Effector CD4-positive, alpha-beta T cell (primary cell): Measurements from ENCODE around the gene MTNR1B. TPM values are rescaled to one million over a fixed set of nuclear protein-coding genes. Genes with fewer than 3 reads are reported as not detected.

Experiments
- DNase-seq: peaks from one replicate; pipeline ENCODE4 v3.0.0-alpha.2; 2020
- total RNA-seq: gene quantifications from one replicate; lab custom pipeline; 2026; lab: John Stamatoyannopoulos, UW

MTNR1B gene
- total RNA-seq: not detected

- no peak for DNase-seq
These were observed at the start of gene MTNR1B for GRCh38 chr11:92969634-92970347. Gene MTNR1B, plus strand, starts transcription at chr11:92969651. Its CDS starts 75 bp downstream, at chr11:92969726.

GRCh38 chr11:92920331-92920730 is 49.1 kb upstream of the MTNR1B start:
- DNase-seq: no peak

GRCh38 chr11:92922731-92923130 is 46.7 kb upstream of the MTNR1B start:
- DNase-seq: no peak

GRCh38 chr11:92929246-92929645 is 40.2 kb upstream of the MTNR1B start:
- DNase-seq: no peak

GRCh38 chr11:92929653-92930052 is 39.8 kb upstream of the MTNR1B start:
- no peak for DNase-seq

- no peak for DNase-seq
These were observed 37.6 kb upstream of the MTNR1B start for GRCh38 chr11:92931746-92932422.

- DNase-seq: no peak
These were observed 30.1 kb upstream of the MTNR1B start for GRCh38 chr11:92939305-92939704.

- no peak for DNase-seq
These were observed 27.5 kb upstream of the MTNR1B start for GRCh38 chr11:92941676-92942571.

- no peak for DNase-seq
These were observed 22.7 kb upstream of the MTNR1B start for GRCh38 chr11:92946707-92947106.

GRCh38 chr11:92948116-92948515 is 21.3 kb upstream of the MTNR1B start:
- no peak for DNase-seq

GRCh38 chr11:92954003-92954402 is 15.4 kb upstream of the MTNR1B start:
- no peak for DNase-seq

GRCh38 chr11:92955860-92956259 is 13.6 kb upstream of the MTNR1B start:
- no peak for DNase-seq

GRCh38 chr11:92960886-92961285 is 8.6 kb upstream of the MTNR1B start:
- DNase-seq: no peak

GRCh38 chr11:92962446-92962845 is 7.0 kb upstream of the MTNR1B start:
- DNase-seq: no peak

- DNase-seq: no peak
These were observed 5.0 kb upstream of the MTNR1B start for GRCh38 chr11:92964471-92964870.

GRCh38 chr11:92965196-92965595 is 4.3 kb upstream of the MTNR1B start:
- no peak for DNase-seq

GRCh38 chr11:92967178-92967577 is 2.3 kb upstream of the MTNR1B start:
- no peak for DNase-seq

GRCh38 chr11:92967867-92968266 is 1.6 kb upstream of the MTNR1B start:
- DNase-seq: no peak

GRCh38 chr11:92969293-92969633 is 188 bp upstream of the MTNR1B start:
- DNase-seq: no peak

GRCh38 chr11:92972248-92972647 is 2.8 kb downstream of the MTNR1B start:
- no peak for DNase-seq

- DNase-seq: no peak
These were observed 5.8 kb downstream of the MTNR1B start for GRCh38 chr11:92975285-92975684.

- DNase-seq: no peak
These were observed 7.2 kb downstream of the MTNR1B start for GRCh38 chr11:92976681-92977080.

GRCh38 chr11:92977401-92977800 is 8.0 kb downstream of the MTNR1B start:
- DNase-seq: no peak
